Measurements from ENCODE around the gene KCNC1.

KCNC1 gene

GRCh38 chr11:17816232-17816931 is 81.8 kb downstream of the KCNC1 start:
- DNase-seq (ENCODE audit: low read depth in 3 of 3, low spot score in 1 of 3): no peak

GRCh38 chr11:17821648-17822400 is 87.2 kb downstream of the KCNC1 start:
- no peak for DNase-seq (ENCODE audit: low read depth in 3 of 3, low spot score in 1 of 3)

GRCh38 chr11:17822401-17822781 is 87.8 kb downstream of the KCNC1 start:
- DNase-seq (ENCODE audit: low read depth in 3 of 3, low spot score in 1 of 3): no peak

- DNase-seq (ENCODE audit: low read depth in 3 of 3, low spot score in 1 of 3): no peak
These were observed 92.4 kb downstream of the KCNC1 start for GRCh38 chr11:17827006-17827405.

DNA sequence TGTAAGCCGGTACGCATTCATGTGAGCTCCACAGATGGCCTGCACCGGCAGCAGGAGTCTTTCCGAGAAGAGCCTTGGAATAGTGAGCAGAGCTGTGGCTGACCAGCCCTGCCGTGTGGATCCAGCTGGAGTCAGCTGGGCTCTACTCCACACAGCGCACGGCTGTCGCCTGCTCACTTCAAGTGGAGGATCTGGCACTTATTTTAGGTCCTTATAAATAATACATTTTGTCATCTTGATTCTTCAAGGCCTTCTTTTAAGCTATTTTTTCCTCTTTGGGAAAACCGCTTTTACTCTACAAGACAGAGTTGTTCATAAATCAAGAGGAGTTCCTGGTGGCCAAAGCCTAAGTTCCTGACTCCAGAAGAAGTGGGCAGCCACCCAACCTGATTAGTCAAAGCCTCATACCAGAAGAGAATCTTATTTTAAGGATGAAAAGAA is 93.8 kb downstream of the KCNC1 start:
- DNase-seq (ENCODE audit: low read depth in 3 of 3, low spot score in 1 of 3): no peak

DNA sequence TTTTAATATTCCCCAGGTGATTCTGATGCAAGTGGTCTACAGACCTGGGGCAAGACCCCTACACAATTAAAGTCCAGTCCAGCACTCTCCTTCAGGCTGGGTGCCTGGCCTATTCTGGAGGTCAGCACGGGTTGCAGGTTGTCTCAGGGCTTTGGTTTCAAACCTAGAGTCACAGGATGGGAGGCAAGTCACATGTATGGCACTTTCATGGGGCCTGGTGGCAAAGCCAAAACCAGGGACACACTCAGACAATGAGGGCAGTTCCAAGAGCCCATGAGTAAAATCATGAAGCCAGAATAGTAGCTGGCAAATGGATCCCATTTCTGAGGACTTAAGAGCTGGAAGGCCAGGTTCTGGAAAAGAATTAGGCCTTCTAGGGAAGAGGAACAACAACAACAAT is 96.6 kb downstream of the KCNC1 start:
- no peak for DNase-seq (ENCODE audit: low read depth in 3 of 3, low spot score in 1 of 3)

DNA sequence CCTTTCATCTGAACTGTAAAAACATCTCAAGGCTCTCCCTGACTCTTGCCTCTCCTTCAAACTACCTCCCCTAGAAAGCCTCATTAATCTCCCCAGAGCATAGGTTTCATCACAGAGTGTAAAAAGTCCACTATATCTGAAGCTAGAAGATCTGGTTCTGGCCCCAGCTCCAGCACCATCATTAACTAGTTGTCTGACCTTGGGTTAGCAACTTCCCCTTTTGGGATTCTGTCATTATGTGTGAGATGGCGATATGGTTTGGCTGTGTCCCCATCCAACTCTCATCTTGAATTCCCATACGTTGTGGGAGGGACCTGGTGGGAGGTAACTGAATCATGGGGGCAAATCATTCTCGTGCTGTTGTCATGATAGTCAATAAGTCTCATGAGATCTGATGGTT is 97.3 kb downstream of the KCNC1 start:
- DNase-seq (ENCODE audit: low read depth in 3 of 3, low spot score in 1 of 3): no peak

All from stimulated activated CD4-positive, alpha-beta T cell treated with anti-CD3 and anti-CD28 coated beads, TNF-alpha, amount 100 ng/mL, for 1 hour (primary cell).